Measurements from ENCODE around the gene RAI1.

The RAI1 gene

GRCh38 chr17:17810084-17810894, 129.0 kb downstream of the RAI1 start:
- no peak for TF ChIP-seq CTCF (IDR thresholded peaks at IDR 0.05; ENCODE audit: low read depth, low read length)
- DNase-seq (ENCODE audit: low read depth in 2 of 2): peak in 1 of 2 donors; percentile 65
- no peak overlapping the region for H3K4me3 ChIP-seq (replicated peaks in 1 of 2; ENCODE audit: low read depth in 2 of 2, low read length in 2 of 2)

GRCh38 chr17:17810895-17811248, 129.6 kb downstream of the RAI1 start:
- no peak for TF ChIP-seq CTCF (IDR thresholded peaks at IDR 0.05; ENCODE audit: low read depth, low read length)
- DNase-seq (ENCODE audit: low read depth in 2 of 2): no peak
- H3K4me3 ChIP-seq (replicated peaks in 1 of 2; ENCODE audit: low read depth in 2 of 2, low read length in 2 of 2): no peak overlapping the region

- TF ChIP-seq CTCF (IDR thresholded peaks at IDR 0.05; ENCODE audit: low read depth, low read length): no peak
- no peak overlapping the region for H3K4me3 ChIP-seq (replicated peaks in 1 of 2; ENCODE audit: low read depth in 2 of 2, low read length in 2 of 2)
- peak in 1 of 2 donors; percentile 49 for DNase-seq (ENCODE audit: low read depth in 2 of 2)
These were observed 130.3 kb downstream of the RAI1 start for GRCh38 chr17:17811381-17812210.

GRCh38 chr17:17812211-17813054, 131.2 kb downstream of the RAI1 start:
- peak; percentile 70 to 76 for DNase-seq (ENCODE audit: low read depth in 2 of 2)
- no peak overlapping the region for H3K4me3 ChIP-seq (replicated peaks in 1 of 2; ENCODE audit: low read depth in 2 of 2, low read length in 2 of 2)

GRCh38 chr17:17813055-17813724, 131.9 kb downstream of the RAI1 start:
- DNase-seq (ENCODE audit: low read depth in 2 of 2): no peak
- no peak for TF ChIP-seq CTCF (IDR thresholded peaks at IDR 0.05; ENCODE audit: low read depth, low read length)
- H3K4me3 ChIP-seq (replicated peaks in 1 of 2; ENCODE audit: low read depth in 2 of 2, low read length in 2 of 2): no peak overlapping the region

More at GRCh38 chr17:17812211-17813054, 131.2 kb downstream of the RAI1 start:
- TF ChIP-seq CTCF (IDR thresholded peaks at IDR 0.05; ENCODE audit: low read depth, low read length): peak; percentile 97

GRCh38 chr17:17813725-17814095, 132.5 kb downstream of the RAI1 start:
- H3K4me3 ChIP-seq (replicated peaks in 1 of 2; ENCODE audit: low read depth in 2 of 2, low read length in 2 of 2): no peak overlapping the region
- no peak for DNase-seq (ENCODE audit: low read depth in 2 of 2)
- TF ChIP-seq CTCF (IDR thresholded peaks at IDR 0.05; ENCODE audit: low read depth, low read length): no peak
